H9 (cell line): ENCODE measurements around the gene GALNT2. TPM values are rescaled to one million over a fixed set of nuclear protein-coding genes. Genes with fewer than 3 reads are reported as not detected.

Experiments
- DNase-seq: peaks from one replicate; pipeline ENCODE4 v3.0.0-alpha.2; 2017
- H2AFZ ChIP-seq: one replicate; pipeline ENCODE4 v1.6.1; 2013; ENCODE audit warnings: mild to moderate bottlenecking, low read length, control low read depth, moderate library complexity
- H2AK5ac ChIP-seq: 2 replicates; pipeline ENCODE4 v1.6.1; 2013; ENCODE audit warnings: low read length, control low read depth, mixed read lengths; ENCODE audit not compliant: insufficient read length
- H2BK120ac ChIP-seq: one replicate; pipeline ENCODE4 v1.6.1; 2013; ENCODE audit warnings: low read depth, mild to moderate bottlenecking, low read length, control low read depth, inconsistent platforms; ENCODE audit not compliant: poor library complexity, severe bottlenecking
- H2BK12ac ChIP-seq: 2 replicates; pipeline ENCODE4 v1.6.1; 2013; ENCODE audit warnings: low read length, control low read depth, mixed read lengths, low read depth; ENCODE audit not compliant: insufficient read length
- H2BK15ac ChIP-seq: 2 replicates; pipeline ENCODE4 v1.6.1; 2013; ENCODE audit warnings: low read depth, low read length, control low read depth
- H2BK20ac ChIP-seq: one replicate; pipeline ENCODE4 v1.6.1; 2013; ENCODE audit warnings: low read depth, mild to moderate bottlenecking, low read length, control low read depth, inconsistent platforms; ENCODE audit not compliant: poor library complexity, severe bottlenecking
- H2BK5ac ChIP-seq: 2 replicates; pipeline ENCODE4 v1.6.1; 2013; ENCODE audit warnings: low read length, control low read depth, mixed read lengths; ENCODE audit not compliant: insufficient read length
- H3K14ac ChIP-seq: 2 replicates; pipeline ENCODE4 v1.6.1; 2013; ENCODE audit warnings: low read length, control low read depth; ENCODE audit not compliant: insufficient read depth
- H3K18ac ChIP-seq: 2 replicates; pipeline ENCODE4 v1.6.1; 2013; ENCODE audit warnings: low read depth, mild to moderate bottlenecking, mixed read lengths, low read length, control low read depth; ENCODE audit not compliant: insufficient read length
- H3K23ac ChIP-seq: 2 replicates; pipeline ENCODE4 v1.6.1; 2013; ENCODE audit warnings: low read length, control low read depth, mixed read lengths, low read depth; ENCODE audit not compliant: insufficient read length
- H3K23me2 ChIP-seq: 2 replicates; pipeline ENCODE4 v1.6.1; 2013; ENCODE audit warnings: low read depth, mild to moderate bottlenecking, mixed read lengths, low read length, control low read depth; ENCODE audit not compliant: insufficient read length, poor library complexity, severe bottlenecking
- H3K27ac ChIP-seq: 2 replicates; pipeline ENCODE4 v1.5.1; 2013; ENCODE audit warnings: low read length, control low read depth, mixed read lengths, low read depth; ENCODE audit not compliant: insufficient read length
- H3K27me3 ChIP-seq: 2 replicates; pipeline ENCODE4 v1.6.1; 2013; ENCODE audit warnings: low read length, control low read depth, inconsistent platforms; ENCODE audit not compliant: insufficient read depth
- H3K4ac ChIP-seq: 2 replicates; pipeline ENCODE4 v1.6.1; 2013; ENCODE audit warnings: low read depth, mild to moderate bottlenecking, control low read depth, inconsistent platforms, low read length, moderate library complexity
- H3K4me1 ChIP-seq: 2 replicates; pipeline ENCODE4 v1.6.1; 2013; ENCODE audit warnings: low read length, control low read depth, inconsistent platforms; ENCODE audit not compliant: insufficient read depth
- H3K4me2 ChIP-seq: 2 replicates; pipeline ENCODE4 v1.6.1; 2013; ENCODE audit warnings: low read length, control low read depth, mixed read lengths; ENCODE audit not compliant: insufficient read length, insufficient read depth
- H3K56ac ChIP-seq: 2 replicates; pipeline ENCODE4 v1.6.1; 2013; ENCODE audit warnings: low read depth, mild to moderate bottlenecking, mixed read lengths, low read length, control low read depth; ENCODE audit not compliant: insufficient read length
- H3K79me1 ChIP-seq: 2 replicates; pipeline ENCODE4 v1.6.1; 2013; ENCODE audit warnings: low read depth, mild to moderate bottlenecking, moderate library complexity, low read length, control low read depth, inconsistent platforms; ENCODE audit not compliant: insufficient read depth, poor library complexity, severe bottlenecking
- H3K79me2 ChIP-seq: 2 replicates; pipeline ENCODE4 v1.6.1; 2013; ENCODE audit warnings: low read length, control low read depth, inconsistent platforms; ENCODE audit not compliant: insufficient read depth
- H3K9ac ChIP-seq: 2 replicates; pipeline ENCODE4 v1.6.1; 2013; ENCODE audit warnings: low read length, control low read depth, mixed read lengths; ENCODE audit not compliant: insufficient read length; ENCODE audit errors: extremely low read depth
- H3K9me3 ChIP-seq: one replicate; pipeline ENCODE4 v1.6.1; 2013; ENCODE audit warnings: low read depth, low read length, inconsistent platforms; ENCODE audit not compliant: control insufficient read depth
- H3T11ph ChIP-seq: one replicate; pipeline ENCODE4 v1.6.1; 2013; ENCODE audit warnings: mild to moderate bottlenecking, low read length, control low read depth, inconsistent platforms
- H4K20me1 ChIP-seq: one replicate; pipeline ENCODE4 v1.6.1; 2013; ENCODE audit not compliant: control insufficient read depth, insufficient read length, insufficient read depth
- H4K5ac ChIP-seq: 2 replicates; pipeline ENCODE4 v1.6.1; 2013; ENCODE audit warnings: low read depth, mild to moderate bottlenecking, mixed read lengths, low read length, control low read depth; ENCODE audit not compliant: insufficient read length
- H4K8ac ChIP-seq: replicated peaks from 2 replicates; pipeline ENCODE4 v1.6.1; 2013; ENCODE audit warnings: low read length, control low read depth, mixed read lengths, low read depth; ENCODE audit not compliant: insufficient read length
- H4K91ac ChIP-seq: 2 replicates; pipeline ENCODE4 v1.6.1; 2013; ENCODE audit warnings: low read depth, mild to moderate bottlenecking, moderate library complexity, mixed read lengths, low read length, control low read depth; ENCODE audit not compliant: insufficient read length
- H3K27ac Mint-ChIP-seq, 3 experiments: 2 replicates in 2 of 3; 3 replicates in 1 of 3; pipeline ENCODE4 v1.8.0; 2020 to 2021; ENCODE audit warnings: mixed read lengths in 3 of 3, mild to moderate bottlenecking in 1 of 3, moderate library complexity in 1 of 3
- H3K27me3 Mint-ChIP-seq: 2 replicates; pipeline ENCODE4 v1.8.0; 2021; ENCODE audit warnings: low read depth, mild to moderate bottlenecking, moderate library complexity, mixed read lengths
- H3K36me3 Mint-ChIP-seq, 3 experiments: 2 replicates in 2 of 3; 3 replicates in 1 of 3; pipeline ENCODE4 v1.8.0; 2020 to 2021; ENCODE audit warnings: low read depth in 3 of 3, mixed read lengths in 3 of 3; ENCODE audit not compliant: insufficient read depth in 1 of 3
- H3K4me1 Mint-ChIP-seq, 2 experiments: 2 replicates each; pipeline ENCODE4 v1.8.0; 2020; ENCODE audit warnings: mixed read lengths in 2 of 2
- H3K4me3 Mint-ChIP-seq, 2 experiments: 2 replicates in 1 of 2; 3 replicates in 1 of 2; pipeline ENCODE4 v1.8.0; 2020 to 2021; ENCODE audit warnings: mild to moderate bottlenecking in 2 of 2, mixed read lengths in 2 of 2, moderate library complexity in 1 of 2
- H3K9me3 Mint-ChIP-seq, 2 experiments: 2 replicates in 1 of 2; 3 replicates in 1 of 2; pipeline ENCODE4 v1.8.0; 2020; ENCODE audit warnings: mild to moderate bottlenecking in 2 of 2, mixed read lengths in 2 of 2, moderate library complexity in 1 of 2
- WGBS: extraction: QIAGEN DNeasy Blood & Tissue Kit; methylation state at CpG from one replicate; pipeline ENCODE4 v1.1.7; 2013; ENCODE audit warnings: missing lambda C conversion rate, low lambda C conversion rate, mixed read lengths; ENCODE audit not compliant: insufficient read length; ENCODE audit errors: extremely low coverage; 5-methylcytosine and 5-hydroxymethylcytosine counted together
- total RNA-seq: library from RNA; stranded (reverse); gene quantifications from 2 replicates; pipeline ENCODE4 v1.2.1, GENCODE V29; 2021
- TF ChIP-seq, protein P1 (sequence below): fragments of 200-600 bp; sonication (generic); conservative IDR thresholded peaks from 3 replicates; pipeline ENCODE4 v1.8.0; 2021; ENCODE audit warnings: antibody characterized with exemption, mild to moderate bottlenecking

Gene GALNT2
- total RNA-seq, 1 experiment from 2014 or later: 57.6 TPM

DNA sequence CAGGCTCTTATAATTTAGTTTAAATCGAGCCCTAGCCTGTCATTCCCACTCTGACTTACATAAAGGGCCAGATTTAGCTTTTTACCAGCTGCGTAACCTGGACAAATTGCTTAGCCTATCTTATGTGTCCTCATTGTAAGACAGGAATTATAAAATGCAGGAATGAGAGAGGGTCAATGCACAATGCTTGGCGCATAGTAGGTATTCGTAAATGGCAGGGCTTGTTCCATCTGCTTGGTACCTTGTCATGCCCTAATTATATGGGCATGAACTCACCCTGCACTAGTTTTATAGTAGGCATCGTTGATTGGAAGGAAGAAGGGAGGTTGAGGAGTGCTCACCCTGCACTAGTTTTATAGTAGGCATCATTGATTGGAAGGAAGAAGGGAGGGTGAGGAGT lies 108.8 kb downstream of the GALNT2 start:
- Histone ChIP-seq H3K56ac (no peak overlapping the region), H2BK120ac (no peak overlapping the region), H4K5ac (no peak overlapping the region), H3K9me3 (no peaks in the 10 kb centered on the region), H3K14ac (no peak overlapping the region), H2BK5ac (no peak overlapping the region), H3K27me3 (no peaks in the 10 kb centered on the region), H3K9ac (no peak overlapping the region), H3T11ph (no peak overlapping the region), H3K23ac (no peak overlapping the region), H3K18ac (no peak overlapping the region), H4K8ac (no peak overlapping the region), H2AFZ (no peak overlapping the region), H3K23me2 (no peaks in the 10 kb centered on the region), H2AK5ac (no peak overlapping the region), H4K20me1 (no peaks in the 10 kb centered on the region), H2BK15ac (no peak overlapping the region), H4K91ac (no peak overlapping the region), H2BK20ac (no peak overlapping the region), H2BK12ac (no peak overlapping the region), H3K4me2 (no peak overlapping the region), H3K4ac (no peak overlapping the region), H3K79me1 (peaks cover 3% of the 10 kb centered on the region), H3K27ac (no peak overlapping the region), H3K4me1 (peaks cover 6% of the 10 kb centered on the region), H3K79me2 (0 out of 2 replicates have a peak, but pooled peaks cover 2% of the 10 kb centered on the region)
- Mint-ChIP-seq H3K4me1 (peaks cover 23 to 39% of the 10 kb centered on the region in 2 experiments), H3K4me3 (no peak overlapping the region), H3K9me3 (no peaks in the 10 kb centered on the region), H3K36me3 (peaks cover 8 to 13% (median 10%) of the 10 kb centered on the region in 3 experiments; a peak in 5 of 7 replicates), H3K27ac (peak overlapping the region in 1 of 3 experiments; percentile 6; a peak in 2 of 7 replicates), H3K27me3 (no peaks in the 10 kb centered on the region)
- no CpG with 5 or more reads among the region's 5 CpGs for WGBS
- TF ChIP-seq, protein P1, sequence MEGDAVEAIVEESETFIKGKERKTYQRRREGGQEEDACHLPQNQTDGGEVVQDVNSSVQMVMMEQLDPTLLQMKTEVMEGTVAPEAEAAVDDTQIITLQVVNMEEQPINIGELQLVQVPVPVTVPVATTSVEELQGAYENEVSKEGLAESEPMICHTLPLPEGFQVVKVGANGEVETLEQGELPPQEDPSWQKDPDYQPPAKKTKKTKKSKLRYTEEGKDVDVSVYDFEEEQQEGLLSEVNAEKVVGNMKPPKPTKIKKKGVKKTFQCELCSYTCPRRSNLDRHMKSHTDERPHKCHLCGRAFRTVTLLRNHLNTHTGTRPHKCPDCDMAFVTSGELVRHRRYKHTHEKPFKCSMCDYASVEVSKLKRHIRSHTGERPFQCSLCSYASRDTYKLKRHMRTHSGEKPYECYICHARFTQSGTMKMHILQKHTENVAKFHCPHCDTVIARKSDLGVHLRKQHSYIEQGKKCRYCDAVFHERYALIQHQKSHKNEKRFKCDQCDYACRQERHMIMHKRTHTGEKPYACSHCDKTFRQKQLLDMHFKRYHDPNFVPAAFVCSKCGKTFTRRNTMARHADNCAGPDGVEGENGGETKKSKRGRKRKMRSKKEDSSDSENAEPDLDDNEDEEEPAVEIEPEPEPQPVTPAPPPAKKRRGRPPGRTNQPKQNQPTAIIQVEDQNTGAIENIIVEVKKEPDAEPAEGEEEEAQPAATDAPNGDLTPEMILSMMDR: no peak
- DNase-seq: peak; percentile 4
